Trophoblast cell (in vitro differentiated cells and primary cell): Measurements from ENCODE around the gene FTO.

Experiments
- DNase-seq, 2 donors: peaks; one replicate each; pipeline ENCODE4 v3.0.0-alpha.2; 2016
- H2AFZ ChIP-seq: 2 replicates; pipeline ENCODE4 v1.6.1; 2013; ENCODE audit warnings: low read length, moderate library complexity, mild to moderate bottlenecking; ENCODE audit not compliant: insufficient read depth, poor library complexity
- H2AK5ac ChIP-seq: 2 replicates; pipeline ENCODE4 v1.6.1; 2013; ENCODE audit warnings: mild to moderate bottlenecking, low read length
- H2BK120ac ChIP-seq: 2 replicates; pipeline ENCODE4 v1.6.1; 2013; ENCODE audit warnings: low read length, mild to moderate bottlenecking, moderate library complexity; ENCODE audit not compliant: insufficient read depth, poor library complexity
- H2BK12ac ChIP-seq: 2 replicates; pipeline ENCODE4 v1.6.1; 2013; ENCODE audit warnings: mild to moderate bottlenecking, low read length, moderate library complexity
- H2BK5ac ChIP-seq: 2 replicates; pipeline ENCODE4 v1.6.1; 2013; ENCODE audit warnings: low read length, low read depth, moderate library complexity, mild to moderate bottlenecking; ENCODE audit not compliant: poor library complexity
- H3K14ac ChIP-seq: 2 replicates; pipeline ENCODE4 v1.6.1; 2013; ENCODE audit warnings: mild to moderate bottlenecking, low read length
- H3K18ac ChIP-seq: 2 replicates; pipeline ENCODE4 v1.6.1; 2013; ENCODE audit warnings: mild to moderate bottlenecking, low read length
- H3K23ac ChIP-seq: 2 replicates; pipeline ENCODE4 v1.6.1; 2013; ENCODE audit warnings: low read length
- H3K27ac ChIP-seq: 2 replicates; pipeline ENCODE4 v1.5.1; 2013; ENCODE audit warnings: low read depth, mild to moderate bottlenecking, inconsistent platforms, low read length, moderate library complexity
- H3K27me3 ChIP-seq: 2 replicates; pipeline ENCODE4 v1.6.1; 2013; ENCODE audit warnings: inconsistent platforms, mild to moderate bottlenecking, low read length, moderate library complexity; ENCODE audit not compliant: insufficient read depth
- H3K36me3 ChIP-seq, 2 experiments: 1 replicate in 1 of 2; 2 replicates in 1 of 2; pipeline ENCODE4 v1.6.1; 2013; ENCODE audit warnings: low read length in 2 of 2, mild to moderate bottlenecking in 2 of 2, moderate library complexity in 1 of 2; ENCODE audit not compliant: insufficient read depth in 2 of 2, control insufficient read depth in 1 of 2
- H3K4ac ChIP-seq: 2 replicates; pipeline ENCODE4 v1.6.1; 2013; ENCODE audit warnings: low read depth, mild to moderate bottlenecking, low read length, moderate library complexity
- H3K4me1 ChIP-seq, 2 experiments: 1 replicate in 1 of 2; 2 replicates in 1 of 2; pipeline ENCODE4 v1.6.1; 2013; ENCODE audit warnings: low read length in 2 of 2, mild to moderate bottlenecking in 2 of 2, moderate library complexity in 1 of 2; ENCODE audit not compliant: insufficient read depth in 2 of 2, control insufficient read depth in 1 of 2
- H3K4me2 ChIP-seq: 2 replicates; pipeline ENCODE4 v1.6.1; 2013; ENCODE audit warnings: inconsistent platforms, mild to moderate bottlenecking, low read length, moderate library complexity
- H3K4me3 ChIP-seq: 2 replicates; pipeline ENCODE4 v1.5.1; 2013; ENCODE audit warnings: mild to moderate bottlenecking, low read depth, low read length, inconsistent platforms
- H3K79me1 ChIP-seq: one replicate; pipeline ENCODE4 v1.6.1; 2013; ENCODE audit warnings: low read length
- H3K79me2 ChIP-seq: 2 replicates; pipeline ENCODE4 v1.6.1; 2013; ENCODE audit warnings: low read length, mild to moderate bottlenecking; ENCODE audit not compliant: control insufficient read depth, insufficient read depth, poor library complexity
- H3K9ac ChIP-seq: 2 replicates; pipeline ENCODE4 v1.6.1; 2013; ENCODE audit warnings: mild to moderate bottlenecking, low read length
- H3K9me3 ChIP-seq: 2 replicates; pipeline ENCODE4 v1.6.1; 2013; ENCODE audit warnings: low read depth, mild to moderate bottlenecking, control low read depth, inconsistent platforms, low read length; ENCODE audit not compliant: insufficient read depth
- H4K12ac ChIP-seq: 2 replicates; pipeline ENCODE4 v1.6.1; 2013; ENCODE audit warnings: low read depth, mild to moderate bottlenecking, low read length, moderate library complexity
- H4K8ac ChIP-seq: 2 replicates; pipeline ENCODE4 v1.6.1; 2013; ENCODE audit warnings: low read depth, mild to moderate bottlenecking, low read length, moderate library complexity
- H4K91ac ChIP-seq: one replicate; pipeline ENCODE4 v1.6.1; 2013; ENCODE audit warnings: low read depth, mild to moderate bottlenecking, low read length, moderate library complexity
- WGBS: extraction: QIAGEN DNeasy Blood & Tissue Kit; methylation state at CpG from one replicate; pipeline ENCODE4 v1.1.7; 2013; ENCODE audit warnings: missing lambda C conversion rate; ENCODE audit not compliant: insufficient read length, insufficient coverage; ENCODE audit errors: extremely low coverage; 5-methylcytosine and 5-hydroxymethylcytosine counted together

Gene FTO

DNA sequence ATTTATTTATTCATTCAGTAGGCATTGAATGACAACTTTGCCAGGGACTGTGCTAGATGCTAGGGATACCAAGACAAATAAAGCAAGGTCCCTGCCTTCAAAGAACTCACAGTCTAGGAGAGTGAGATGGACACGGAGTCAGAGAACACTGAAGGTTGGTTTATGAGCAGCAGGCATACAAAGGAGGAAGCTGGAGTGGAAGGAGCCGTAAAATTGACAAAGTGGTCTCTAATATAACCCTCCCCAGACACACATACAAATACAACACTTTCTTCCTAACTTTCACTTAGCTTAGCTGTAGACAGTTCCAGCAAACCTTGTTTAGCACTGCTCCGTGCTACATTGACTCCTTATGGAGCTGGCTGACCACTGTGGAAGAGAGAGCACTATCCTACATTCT is 353.0 kb downstream of the FTO start:
- DNase-seq: no peak
- Histone ChIP-seq H4K8ac (no peak overlapping the region), H3K79me1 (no peaks in the 10 kb centered on the region), H3K9me3 (no peaks in the 10 kb centered on the region), H2BK120ac (no peak overlapping the region), H3K9ac (no peak overlapping the region), H2AFZ (no peak overlapping the region), H3K4ac (no peak overlapping the region), H3K14ac (no peak overlapping the region), H2BK12ac (no peak overlapping the region), H2AK5ac (no peak overlapping the region), H2BK5ac (no peak overlapping the region), H3K4me3 (no peak overlapping the region), H3K79me2 (no peaks in the 10 kb centered on the region), H3K36me3 (no peaks in the 10 kb centered on the region), H3K4me2 (no peak overlapping the region), H4K91ac (no peak overlapping the region), H3K23ac (no peak overlapping the region), H3K4me1 (no peaks in the 10 kb centered on the region), H4K12ac (no peak overlapping the region), H3K27me3 (no peaks in the 10 kb centered on the region), H3K27ac (no peak overlapping the region), H3K18ac (no peak overlapping the region)
- no CpG with 5 or more reads among the region's 3 CpGs for WGBS

DNA sequence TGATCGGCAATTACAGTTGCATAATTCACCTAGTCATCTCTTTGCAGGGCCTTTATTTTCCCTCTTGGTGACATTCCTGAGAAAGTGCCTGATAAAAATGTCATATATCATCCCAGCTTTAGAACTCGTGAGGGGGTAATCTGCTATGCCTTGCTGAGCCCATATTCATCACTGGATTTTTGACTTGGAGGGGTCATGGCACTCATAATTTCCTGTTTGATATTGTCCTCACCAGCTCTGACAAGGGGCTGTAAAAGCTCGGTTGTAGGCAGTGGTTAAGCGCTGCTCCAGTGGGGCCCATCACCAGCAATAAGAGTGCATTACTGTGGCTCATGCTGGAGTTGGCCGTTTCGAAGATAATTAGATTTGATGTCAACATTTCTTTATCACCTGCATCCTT is 355.4 kb downstream of the FTO start:
- no peak for DNase-seq
- no peak overlapping the region for H3K23ac ChIP-seq
- no peak overlapping the region for H2BK5ac ChIP-seq
- no CpG with 5 or more reads among the region's 6 CpGs for WGBS
- no peak overlapping the region for H4K91ac ChIP-seq
- H2BK120ac ChIP-seq: no peak overlapping the region
- no peaks in the 10 kb centered on the region for H3K9me3 ChIP-seq
- no peak overlapping the region for H4K8ac ChIP-seq
- no peak overlapping the region for H3K4ac ChIP-seq
- no peak overlapping the region for H3K27ac ChIP-seq
- peaks cover 0 to 2% of the 10 kb centered on the region in 2 experiments for H3K4me1 ChIP-seq
- H3K79me2 ChIP-seq: no peaks in the 10 kb centered on the region
- no peak overlapping the region for H2AFZ ChIP-seq
- H3K4me3 ChIP-seq: no peak overlapping the region
- no peaks in the 10 kb centered on the region for H3K27me3 ChIP-seq
- no peaks in the 10 kb centered on the region for H3K79me1 ChIP-seq
- no peak overlapping the region for H3K14ac ChIP-seq
- no peak overlapping the region for H2BK12ac ChIP-seq
- H3K36me3 ChIP-seq: no peaks in the 10 kb centered on the region
- H2AK5ac ChIP-seq: no peak overlapping the region
- no peak overlapping the region for H3K4me2 ChIP-seq
- no peak overlapping the region for H3K9ac ChIP-seq
- H4K12ac ChIP-seq: no peak overlapping the region
- H3K18ac ChIP-seq: no peak overlapping the region

GRCh38 chr16:54060599-54061421 is 356.9 kb downstream of the FTO start:
- Histone ChIP-seq H2BK5ac (no peak overlapping the region), H2AFZ (no peak overlapping the region), H3K4me3 (no peak overlapping the region), H2AK5ac (no peak overlapping the region), H3K14ac (no peak overlapping the region), H3K79me2 (no peaks in the 10 kb centered on the region), H2BK12ac (no peak overlapping the region), H4K12ac (no peak overlapping the region), H3K79me1 (no peaks in the 10 kb centered on the region), H3K4me2 (no peak overlapping the region), H3K27ac (no peak overlapping the region), H3K9ac (no peak overlapping the region), H3K18ac (no peak overlapping the region), H3K36me3 (no peaks in the 10 kb centered on the region), H3K4me1 (peaks cover 0 to 2% of the 10 kb centered on the region in 2 experiments), H3K9me3 (no peaks in the 10 kb centered on the region), H3K27me3 (no peaks in the 10 kb centered on the region), H3K23ac (no peak overlapping the region), H2BK120ac (no peak overlapping the region), H4K91ac (no peak overlapping the region), H4K8ac (no peak overlapping the region), H3K4ac (no peak overlapping the region)
- no CpG with 5 or more reads among the region's 10 CpGs for WGBS
- peak in 1 of 2 donors; percentile 19 for DNase-seq

- WGBS: no CpG with 5 or more reads among the region's 6 CpGs
- no peak overlapping the region for H3K4me2 ChIP-seq
These were observed 357.5 kb downstream of the FTO start for GRCh38 chr16:54061454-54061853.

More at GRCh38 chr16:54061454-54061853, 357.5 kb downstream of the FTO start:
- no peak overlapping the region for H4K8ac ChIP-seq
- no peaks in the 10 kb centered on the region for H3K79me1 ChIP-seq
- peaks cover 0 to 3% of the 10 kb centered on the region in 2 experiments for H3K4me1 ChIP-seq
- no peaks in the 10 kb centered on the region for H3K27me3 ChIP-seq
- no peak overlapping the region for H4K91ac ChIP-seq
- H2AK5ac ChIP-seq: no peak overlapping the region
- H2AFZ ChIP-seq: no peak overlapping the region
- no peak overlapping the region for H2BK5ac ChIP-seq
- no peak overlapping the region for H3K4ac ChIP-seq
- no peak overlapping the region for H2BK120ac ChIP-seq
- no peaks in the 10 kb centered on the region for H3K36me3 ChIP-seq
- no peak overlapping the region for H3K23ac ChIP-seq
- H3K9ac ChIP-seq: no peak overlapping the region
- H4K12ac ChIP-seq: no peak overlapping the region
- DNase-seq: no peak
- no peak overlapping the region for H3K18ac ChIP-seq
- H3K4me3 ChIP-seq: no peak overlapping the region
- no peak overlapping the region for H2BK12ac ChIP-seq
- H3K79me2 ChIP-seq: no peaks in the 10 kb centered on the region
- no peak overlapping the region for H3K27ac ChIP-seq
- H3K14ac ChIP-seq: no peak overlapping the region
- no peaks in the 10 kb centered on the region for H3K9me3 ChIP-seq
